ENCODE data around the gene DTNBP1.

Gene DTNBP1

GRCh38 chr6:15522427-15522826 lies 140.4 kb downstream of the DTNBP1 start:
- TF ChIP-seq POLR2AphosphoS5 (IDR thresholded peaks at IDR 0.05; ENCODE audit: low read depth, low read length) = no peak
- TF ChIP-seq, protein P1, sequence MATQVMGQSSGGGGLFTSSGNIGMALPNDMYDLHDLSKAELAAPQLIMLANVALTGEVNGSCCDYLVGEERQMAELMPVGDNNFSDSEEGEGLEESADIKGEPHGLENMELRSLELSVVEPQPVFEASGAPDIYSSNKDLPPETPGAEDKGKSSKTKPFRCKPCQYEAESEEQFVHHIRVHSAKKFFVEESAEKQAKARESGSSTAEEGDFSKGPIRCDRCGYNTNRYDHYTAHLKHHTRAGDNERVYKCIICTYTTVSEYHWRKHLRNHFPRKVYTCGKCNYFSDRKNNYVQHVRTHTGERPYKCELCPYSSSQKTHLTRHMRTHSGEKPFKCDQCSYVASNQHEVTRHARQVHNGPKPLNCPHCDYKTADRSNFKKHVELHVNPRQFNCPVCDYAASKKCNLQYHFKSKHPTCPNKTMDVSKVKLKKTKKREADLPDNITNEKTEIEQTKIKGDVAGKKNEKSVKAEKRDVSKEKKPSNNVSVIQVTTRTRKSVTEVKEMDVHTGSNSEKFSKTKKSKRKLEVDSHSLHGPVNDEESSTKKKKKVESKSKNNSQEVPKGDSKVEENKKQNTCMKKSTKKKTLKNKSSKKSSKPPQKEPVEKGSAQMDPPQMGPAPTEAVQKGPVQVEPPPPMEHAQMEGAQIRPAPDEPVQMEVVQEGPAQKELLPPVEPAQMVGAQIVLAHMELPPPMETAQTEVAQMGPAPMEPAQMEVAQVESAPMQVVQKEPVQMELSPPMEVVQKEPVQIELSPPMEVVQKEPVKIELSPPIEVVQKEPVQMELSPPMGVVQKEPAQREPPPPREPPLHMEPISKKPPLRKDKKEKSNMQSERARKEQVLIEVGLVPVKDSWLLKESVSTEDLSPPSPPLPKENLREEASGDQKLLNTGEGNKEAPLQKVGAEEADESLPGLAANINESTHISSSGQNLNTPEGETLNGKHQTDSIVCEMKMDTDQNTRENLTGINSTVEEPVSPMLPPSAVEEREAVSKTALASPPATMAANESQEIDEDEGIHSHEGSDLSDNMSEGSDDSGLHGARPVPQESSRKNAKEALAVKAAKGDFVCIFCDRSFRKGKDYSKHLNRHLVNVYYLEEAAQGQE (IDR thresholded peaks at IDR 0.05; ENCODE audit: insufficient read depth in 1 of 2, low read depth in 2 of 2, low read length in 2 of 2) = no peak
- TF ChIP-seq SIN3A (IDR thresholded peaks at IDR 0.05; ENCODE audit: borderline replicate concordance, insufficient read depth, low read length) = no peak
- TF ChIP-seq FOXP2 (optimal IDR thresholded peaks at IDR 0.05; ENCODE audit: borderline replicate concordance, extremely low read depth, extremely low read length, insufficient read depth) = no peak
- TF ChIP-seq TAF1 (IDR thresholded peaks at IDR 0.05; ENCODE audit: borderline replicate concordance, insufficient read depth, low read length) = no peak

GRCh38 chr6:15522026-15522425 lies 140.8 kb downstream of the DTNBP1 start:
- no peak for TF ChIP-seq FOXP2 (optimal IDR thresholded peaks at IDR 0.05; ENCODE audit: borderline replicate concordance, extremely low read depth, extremely low read length, insufficient read depth)
- no peak for TF ChIP-seq POLR2AphosphoS5 (IDR thresholded peaks at IDR 0.05; ENCODE audit: low read depth, low read length)
- no peak for TF ChIP-seq TAF1 (IDR thresholded peaks at IDR 0.05; ENCODE audit: borderline replicate concordance, insufficient read depth, low read length)
- TF ChIP-seq SIN3A (IDR thresholded peaks at IDR 0.05; ENCODE audit: borderline replicate concordance, insufficient read depth, low read length) = no peak
- TF ChIP-seq, protein P1 (IDR thresholded peaks at IDR 0.05; ENCODE audit: insufficient read depth in 1 of 2, low read depth in 2 of 2, low read length in 2 of 2) = no peak

GRCh38 chr6:15521582-15521981 lies 141.2 kb downstream of the DTNBP1 start:
- no peak for TF ChIP-seq POLR2AphosphoS5 (IDR thresholded peaks at IDR 0.05; ENCODE audit: low read depth, low read length)
- TF ChIP-seq FOXP2 (optimal IDR thresholded peaks at IDR 0.05; ENCODE audit: borderline replicate concordance, extremely low read depth, extremely low read length, insufficient read depth) = no peak
- TF ChIP-seq, protein P1 (IDR thresholded peaks at IDR 0.05; ENCODE audit: insufficient read depth in 1 of 2, low read depth in 2 of 2, low read length in 2 of 2) = no peak
- no peak for TF ChIP-seq TAF1 (IDR thresholded peaks at IDR 0.05; ENCODE audit: borderline replicate concordance, insufficient read depth, low read length)
- no peak for TF ChIP-seq SIN3A (IDR thresholded peaks at IDR 0.05; ENCODE audit: borderline replicate concordance, insufficient read depth, low read length)

DNA sequence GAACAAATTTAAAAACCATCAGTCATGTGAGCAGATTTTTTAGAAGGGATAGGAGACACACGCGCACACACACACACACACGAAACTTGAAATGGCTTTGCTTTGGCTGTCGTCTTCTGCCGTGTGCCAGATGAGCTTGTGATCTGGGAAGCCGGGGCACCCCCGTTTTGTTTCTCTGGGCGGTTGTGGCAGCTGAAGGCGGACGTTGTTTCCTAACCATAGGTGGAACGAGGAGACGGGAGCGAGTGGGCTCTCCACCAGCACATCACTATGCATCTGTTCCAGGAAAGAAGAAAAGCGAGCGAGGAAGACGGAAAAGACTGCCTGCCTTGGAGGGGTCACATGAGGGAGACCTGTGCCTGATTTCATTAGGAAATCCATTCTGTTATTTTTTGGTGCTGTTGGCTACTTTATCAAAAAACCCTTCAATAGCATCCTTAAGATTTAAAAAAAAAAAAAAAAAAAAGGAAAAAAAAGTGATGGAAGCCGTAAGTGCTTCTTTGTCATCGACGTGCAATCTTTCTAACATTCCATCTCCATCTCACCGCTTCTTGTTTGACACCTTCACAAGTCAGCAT lies 142.1 kb downstream of the DTNBP1 start:
- TF ChIP-seq TAF1 (IDR thresholded peaks at IDR 0.05; ENCODE audit: borderline replicate concordance, insufficient read depth, low read length) (no peak), SIN3A (IDR thresholded peaks at IDR 0.05; ENCODE audit: borderline replicate concordance, insufficient read depth, low read length) (no peak), FOXP2 (optimal IDR thresholded peaks at IDR 0.05; ENCODE audit: borderline replicate concordance, extremely low read depth, extremely low read length, insufficient read depth) (no peak), POLR2AphosphoS5 (IDR thresholded peaks at IDR 0.05; ENCODE audit: low read depth, low read length) (no peak)
- TF ChIP-seq, protein P1 (IDR thresholded peaks at IDR 0.05; ENCODE audit: insufficient read depth in 1 of 2, low read depth in 2 of 2, low read length in 2 of 2) = no peak

Data from PFSK-1 (cell line).